ENCODE measurements around the gene CCT3. TPM values are rescaled to one million over a fixed set of nuclear protein-coding genes. Genes with fewer than 3 reads are reported as not detected.

CCT3 gene
- total and polyA plus RNA-seq, 10 of the 15 experiments (the other 5 are each of a cell fraction or from before 2014, with no cell fraction given), result 319 to 585 (median 427) TPM

DNA sequence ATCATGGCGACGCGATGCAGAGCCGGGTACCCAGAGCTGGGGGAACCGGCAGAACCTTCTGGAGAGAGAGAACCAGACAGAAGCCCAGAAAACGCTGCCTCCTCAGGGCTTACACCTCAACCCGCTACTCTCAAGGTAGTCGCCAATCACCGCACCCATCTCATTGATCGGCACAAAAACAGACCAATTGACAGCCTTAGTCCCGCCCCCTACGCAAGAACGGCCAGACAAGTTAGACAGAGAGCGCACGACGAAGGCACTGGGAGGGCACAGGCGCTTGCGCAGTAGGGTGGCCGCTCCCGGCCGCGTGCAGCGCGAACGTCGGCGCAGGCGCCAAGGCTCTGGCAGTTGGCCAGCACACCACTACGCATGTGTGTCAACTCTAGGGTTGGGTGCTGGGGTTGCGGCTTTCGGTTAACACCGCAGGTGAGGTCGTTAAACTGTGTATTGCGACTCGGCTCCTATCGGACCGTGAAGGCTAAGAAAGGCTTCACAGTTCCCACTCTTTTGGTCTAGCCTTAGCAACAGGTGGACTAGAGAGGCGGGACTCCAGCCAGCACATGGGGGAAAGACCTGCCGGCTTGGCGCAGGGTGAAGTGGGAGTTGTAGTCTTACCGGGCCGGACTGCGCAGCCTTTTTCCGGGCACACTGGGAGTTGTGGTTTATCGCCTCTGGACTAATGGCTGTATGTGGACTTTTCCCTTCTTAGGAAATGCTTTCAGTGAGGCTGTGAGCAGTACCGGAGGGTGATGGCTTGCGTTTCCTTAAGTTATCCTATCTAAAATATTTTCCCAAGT is at the start of gene CCT3, which contains the start of gene TSACC (continued):
- TF ChIP-seq MLLT1 (IDR thresholded peaks at IDR 0.05) (peak; percentile 88), HDGF (IDR thresholded peaks at IDR 0.05) (peak; percentile 79; the same call in 1 of the 2 replicates), KDM1A (IDR thresholded peaks at IDR 0.05; ENCODE audit: borderline replicate concordance) (no peak), RBBP5 (conservative IDR thresholded peaks at IDR 0.05) (no peak), FOXK2 (IDR thresholded peaks at IDR 0.05) (no peak), LARP7 (IDR thresholded peaks at IDR 0.05) (peak; percentile 57; the same call in 1 of the 2 replicates), RUNX3 (IDR thresholded peaks at IDR 0.05; ENCODE audit: low read length) (peak; percentile 92), ZNF622 (IDR thresholded peaks at IDR 0.05) (peak; percentile 98), BCL11A (IDR thresholded peaks at IDR 0.05; ENCODE audit: low read depth, low read length) (0 out of 2 replicates have a peak, but pooled peaks have one; percentile 25), CBFB (IDR thresholded peaks at IDR 0.05; ENCODE audit: low read depth) (peak; percentile 90), PBX3 (IDR thresholded peaks at IDR 0.05; ENCODE audit: insufficient replicate concordance, low read depth, low read length) (peak; percentile 99), STAT3 (IDR thresholded peaks at IDR 0.05; ENCODE audit: low read depth, low read length) (peak; percentile 37; the same call in 1 of the 2 replicates), SMAD5 (IDR thresholded peaks at IDR 0.05; ENCODE audit: low read depth) (peak; percentile 80), TCF3 (IDR thresholded peaks at IDR 0.05; ENCODE audit: borderline replicate concordance, insufficient read depth, low read depth, low read length) (0 out of 2 replicates have a peak, but pooled peaks have one; percentile 51), POLR2AphosphoS5 (IDR thresholded peaks at IDR 0.05; ENCODE audit: low read length) (peak; percentile 97), FOS (IDR thresholded peaks at IDR 0.05; ENCODE audit: borderline replicate concordance, extremely low read depth, insufficient read length) (peak; percentile 78), SMARCA5 (IDR thresholded peaks at IDR 0.05) (0 out of 2 replicates have a peak, but pooled peaks have one; percentile 24), ZBTB11 (CRISPR knock-in tag; IDR thresholded peaks at IDR 0.05) (no peak), RAD21 (IDR thresholded peaks at IDR 0.05; ENCODE audit: insufficient read depth, low read depth, low read length) (no peak)
- TF ChIP-seq, protein P1, sequence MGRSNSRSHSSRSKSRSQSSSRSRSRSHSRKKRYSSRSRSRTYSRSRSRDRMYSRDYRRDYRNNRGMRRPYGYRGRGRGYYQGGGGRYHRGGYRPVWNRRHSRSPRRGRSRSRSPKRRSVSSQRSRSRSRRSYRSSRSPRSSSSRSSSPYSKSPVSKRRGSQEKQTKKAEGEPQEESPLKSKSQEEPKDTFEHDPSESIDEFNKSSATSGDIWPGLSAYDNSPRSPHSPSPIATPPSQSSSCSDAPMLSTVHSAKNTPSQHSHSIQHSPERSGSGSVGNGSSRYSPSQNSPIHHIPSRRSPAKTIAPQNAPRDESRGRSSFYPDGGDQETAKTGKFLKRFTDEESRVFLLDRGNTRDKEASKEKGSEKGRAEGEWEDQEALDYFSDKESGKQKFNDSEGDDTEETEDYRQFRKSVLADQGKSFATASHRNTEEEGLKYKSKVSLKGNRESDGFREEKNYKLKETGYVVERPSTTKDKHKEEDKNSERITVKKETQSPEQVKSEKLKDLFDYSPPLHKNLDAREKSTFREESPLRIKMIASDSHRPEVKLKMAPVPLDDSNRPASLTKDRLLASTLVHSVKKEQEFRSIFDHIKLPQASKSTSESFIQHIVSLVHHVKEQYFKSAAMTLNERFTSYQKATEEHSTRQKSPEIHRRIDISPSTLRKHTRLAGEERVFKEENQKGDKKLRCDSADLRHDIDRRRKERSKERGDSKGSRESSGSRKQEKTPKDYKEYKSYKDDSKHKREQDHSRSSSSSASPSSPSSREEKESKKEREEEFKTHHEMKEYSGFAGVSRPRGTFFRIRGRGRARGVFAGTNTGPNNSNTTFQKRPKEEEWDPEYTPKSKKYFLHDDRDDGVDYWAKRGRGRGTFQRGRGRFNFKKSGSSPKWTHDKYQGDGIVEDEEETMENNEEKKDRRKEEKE (IDR thresholded peaks at IDR 0.05), result no peak
- TF ChIP-seq, protein P2, sequence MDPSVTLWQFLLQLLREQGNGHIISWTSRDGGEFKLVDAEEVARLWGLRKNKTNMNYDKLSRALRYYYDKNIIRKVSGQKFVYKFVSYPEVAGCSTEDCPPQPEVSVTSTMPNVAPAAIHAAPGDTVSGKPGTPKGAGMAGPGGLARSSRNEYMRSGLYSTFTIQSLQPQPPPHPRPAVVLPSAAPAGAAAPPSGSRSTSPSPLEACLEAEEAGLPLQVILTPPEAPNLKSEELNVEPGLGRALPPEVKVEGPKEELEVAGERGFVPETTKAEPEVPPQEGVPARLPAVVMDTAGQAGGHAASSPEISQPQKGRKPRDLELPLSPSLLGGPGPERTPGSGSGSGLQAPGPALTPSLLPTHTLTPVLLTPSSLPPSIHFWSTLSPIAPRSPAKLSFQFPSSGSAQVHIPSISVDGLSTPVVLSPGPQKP (IDR thresholded peaks at IDR 0.05; ENCODE audit: low read depth, low read length), result 0 out of 2 replicates have a peak, but pooled peaks have one; percentile 28

Measured in GM12878 (cell line).